GM23338 (cell line): Measurements from ENCODE around the gene ODF4.

Source experiments
- CTCF ChIP-seq, 2 experiments: fragments of 200-600 bp in 1 of 2; sonication (generic) in 1 of 2; conservative IDR thresholded peaks; 2 replicates each; pipeline versions ENCODE4 v1.5.1 to v1.6.1; 2016 to 2017; ENCODE audit warnings: antibody characterized with exemption in 2 of 2, low read depth in 2 of 2, mild to moderate bottlenecking in 2 of 2, moderate library complexity in 1 of 2
- EZH2 ChIP-seq: fragments of 200-600 bp; sonication (generic); IDR thresholded peaks from one replicate; pipeline ENCODE4 v1.8.0; 2017; ENCODE audit warnings: antibody characterized with exemption, mild to moderate bottlenecking, low read depth; ENCODE audit not compliant: unreplicated experiment
- JUNB ChIP-seq: IDR thresholded peaks from one replicate; pipeline ENCODE4 v1.6.1; 2016; ENCODE audit warnings: antibody characterized with exemption; ENCODE audit not compliant: unreplicated experiment

- TF ChIP-seq CTCF (conservative IDR thresholded peaks at IDR 0.05; ENCODE audit: low read depth in 2 of 2) (no peak), EZH2 (no peak), JUNB (no peak)
Measured at GRCh38 chr17:8339540-8339939, at the start of gene ODF4.
